COLO668 (cell line): ENCODE measurements around the gene MCTP1.
A peak's percentile ranks its signal among the peaks of the same experiment; 100 is the strongest.
"Not testable (repeated sequence)": the region's sequence is repeated elsewhere in the genome, so short reads cannot be mapped to it uniquely, and the experiment has no call there.

Experiments used
- DNase-seq: peaks from one replicate; lab custom pipeline; 2025; ENCODE audit not compliant: unreplicated experiment; lab: John Stamatoyannopoulos, UW

Gene MCTP1

GRCh38 chr5:94976853-94977252 is 308.0 kb downstream of the MCTP1 start:
- no peak for DNase-seq

GRCh38 chr5:94972268-94972667 is 312.6 kb downstream of the MCTP1 start:
- DNase-seq = no peak

GRCh38 chr5:94969174-94969573 is 315.7 kb downstream of the MCTP1 start:
- DNase-seq = no peak

GRCh38 chr5:94968507-94969095 is 316.3 kb downstream of the MCTP1 start:
- peak; percentile 19 for DNase-seq

- no peak for DNase-seq
Observed at GRCh38 chr5:94967525-94967924, 317.4 kb downstream of the MCTP1 start.

GRCh38 chr5:94959279-94959678 is 325.6 kb downstream of the MCTP1 start:
- DNase-seq = not testable (repeated sequence)

- DNase-seq = no peak
Observed at GRCh38 chr5:94945656-94946055, 339.2 kb downstream of the MCTP1 start.

GRCh38 chr5:94944160-94944559 is 340.7 kb downstream of the MCTP1 start:
- no peak for DNase-seq

GRCh38 chr5:94941122-94941755 is 343.7 kb downstream of the MCTP1 start:
- DNase-seq = no peak

- no peak for DNase-seq
Observed at GRCh38 chr5:94932259-94932658, 352.6 kb downstream of the MCTP1 start.

- DNase-seq = no peak
Observed at GRCh38 chr5:94928891-94929290, 356.0 kb downstream of the MCTP1 start.

- DNase-seq = no peak
Observed at GRCh38 chr5:94920570-94920969, 364.3 kb downstream of the MCTP1 start.

GRCh38 chr5:94916619-94917018 is 368.3 kb downstream of the MCTP1 start:
- no peak for DNase-seq

GRCh38 chr5:94911276-94911675 is 373.6 kb downstream of the MCTP1 start:
- DNase-seq = no peak

GRCh38 chr5:94910721-94911120 is 374.2 kb downstream of the MCTP1 start:
- DNase-seq = no peak

- peak; percentile 5 for DNase-seq
Observed at GRCh38 chr5:94908889-94909480, 375.9 kb downstream of the MCTP1 start.

- no peak for DNase-seq
Observed at GRCh38 chr5:94906750-94907149, 378.1 kb downstream of the MCTP1 start.

GRCh38 chr5:94903726-94904125 is 381.2 kb downstream of the MCTP1 start:
- no peak for DNase-seq

GRCh38 chr5:94901191-94901979 is 383.5 kb downstream of the MCTP1 start:
- DNase-seq = no peak

GRCh38 chr5:94900006-94900505 is 384.8 kb downstream of the MCTP1 start:
- DNase-seq = no peak

- DNase-seq = no peak
Observed at GRCh38 chr5:94893412-94894135, 391.3 kb downstream of the MCTP1 start.
